Cardiac septum (tissue), 1 donor: ENCODE measurements around the gene RPP25L. TPM values are rescaled to one million over a fixed set of nuclear protein-coding genes. Genes with fewer than 3 reads are reported as not detected.

Source experiments
- total RNA-seq: library from RNA; stranded (reverse); fragmentation: NEBNext Ultra II Directional; extraction: Animal tissue kit (Norgen Biotek cat#: 25700); gene quantifications from one replicate; pipeline ENCODE4 v1.2.1, GENCODE V29; 2021
- donor health status: DM: no; HTN: no; CAD: no.

The RPP25L gene
- total RNA-seq, 1 donor from 2014 or later = 39.4 TPM

Other genes with a start within 250 kb of the RPP25L start
- 9.7 TPM for gene MYORG, start 235.2 kb downstream of the RPP25L start, total RNA-seq
- 39.1 TPM for gene FAM219A, start 153.5 kb downstream of the RPP25L start, total RNA-seq
- gene DNAI1, start 153.3 kb downstream of the RPP25L start, total RNA-seq = 0.30 TPM
- gene ENHO, start 89.1 kb downstream of the RPP25L start, total RNA-seq = 1.3 TPM
- gene CNTFR, start 22.4 kb downstream of the RPP25L start, total RNA-seq = 1.1 TPM
- 101 TPM for gene DCTN3, start 8.4 kb upstream of the RPP25L start, total RNA-seq
- gene ARID3C, start 17.0 kb upstream of the RPP25L start, total RNA-seq = not detected
- 25.8 TPM for gene SIGMAR1, start 25.7 kb upstream of the RPP25L start, total RNA-seq
- 42.4 TPM for gene GALT, start 34.6 kb upstream of the RPP25L start, total RNA-seq
- gene IL11RA, start 40.1 kb upstream of the RPP25L start, total RNA-seq = 59.4 TPM
- not detected for gene CCL27, start 50.6 kb upstream of the RPP25L start, total RNA-seq
- gene CCL19, start 79.2 kb upstream of the RPP25L start, total RNA-seq = 0.62 TPM
- gene CCL21, start 98.0 kb upstream of the RPP25L start, total RNA-seq = 30.1 TPM